Hypothalamus (tissue), 51 donors: Measurements from ENCODE around the gene NHSL2.

Experiments
- DNase-seq, 51 donors: peaks; one replicate each; lab custom pipeline; 2025; lab: John Stamatoyannopoulos, UW

Gene NHSL2

GRCh38 chrX:72125331-72126047 lies 214.8 kb downstream of the NHSL2 start:
- no peak for DNase-seq

- no peak for DNase-seq
These were observed 215.4 kb downstream of the NHSL2 start for GRCh38 chrX:72126048-72126415.

GRCh38 chrX:72126539-72127140 lies 216.0 kb downstream of the NHSL2 start:
- peak; percentile 1 to 82 (median 57) for DNase-seq

GRCh38 chrX:72127332-72127731 lies 216.7 kb downstream of the NHSL2 start:
- no peak for DNase-seq

DNA sequence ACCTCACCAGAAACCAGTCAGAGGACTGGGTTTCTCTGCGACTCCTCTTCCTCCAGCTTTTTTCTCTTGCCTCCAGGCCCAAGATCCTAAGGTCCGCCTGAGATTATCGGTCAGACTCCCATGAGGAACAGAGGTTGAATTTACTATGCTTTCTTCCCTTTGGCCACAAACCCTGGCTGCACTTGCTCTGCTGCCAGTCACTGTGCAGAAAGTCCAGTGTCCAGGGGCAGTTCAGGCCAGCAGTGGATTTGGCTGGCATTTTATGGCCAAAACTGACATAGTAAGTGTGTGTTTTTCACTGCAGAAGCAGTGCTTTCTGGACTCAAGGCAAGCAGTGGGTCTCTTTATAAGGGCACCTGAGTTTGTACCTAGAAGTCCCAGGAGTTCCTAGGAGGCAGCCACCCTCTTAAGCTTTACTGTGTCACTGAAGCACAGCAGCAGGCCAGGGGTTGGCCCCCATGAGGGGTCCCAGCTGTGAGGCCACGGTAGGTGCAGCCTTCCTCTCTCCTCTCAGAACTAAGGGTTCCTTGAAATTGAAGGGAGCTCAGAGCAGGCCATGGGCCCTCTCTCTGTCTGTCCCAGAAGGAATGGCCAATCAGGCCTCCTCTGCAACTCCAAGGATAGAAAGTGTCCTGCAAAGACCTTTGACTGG lies 217.7 kb downstream of the NHSL2 start:
- DNase-seq = no peak

DNA sequence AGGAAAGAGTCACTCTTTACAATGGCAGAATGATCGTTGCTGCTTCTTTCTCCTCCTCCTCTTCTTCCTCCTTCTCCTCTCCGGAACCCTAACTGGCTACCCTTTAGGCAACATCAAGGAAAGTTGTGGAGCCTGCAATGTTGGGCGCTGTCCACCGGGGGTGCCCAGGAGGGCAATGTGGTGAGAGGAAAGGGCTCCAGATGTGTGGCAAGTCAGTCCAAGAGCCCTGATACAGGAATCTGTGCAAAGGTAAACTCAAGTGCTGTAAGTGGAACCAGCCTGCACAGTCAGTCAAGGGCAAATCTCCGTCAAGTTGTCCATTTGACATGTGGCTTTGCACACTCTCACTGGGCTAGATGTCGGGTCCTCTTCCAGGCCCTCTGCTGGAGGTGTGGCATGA lies 218.2 kb downstream of the NHSL2 start:
- DNase-seq = no peak

GRCh38 chrX:72129661-72130060 lies 219.0 kb downstream of the NHSL2 start:
- DNase-seq = no peak

GRCh38 chrX:72130156-72130761 lies 219.6 kb downstream of the NHSL2 start:
- DNase-seq = no peak

- DNase-seq = peak in 2 of 51 donors; percentile 5 to 6
These were observed 220.2 kb downstream of the NHSL2 start for GRCh38 chrX:72130762-72131250.

DNA sequence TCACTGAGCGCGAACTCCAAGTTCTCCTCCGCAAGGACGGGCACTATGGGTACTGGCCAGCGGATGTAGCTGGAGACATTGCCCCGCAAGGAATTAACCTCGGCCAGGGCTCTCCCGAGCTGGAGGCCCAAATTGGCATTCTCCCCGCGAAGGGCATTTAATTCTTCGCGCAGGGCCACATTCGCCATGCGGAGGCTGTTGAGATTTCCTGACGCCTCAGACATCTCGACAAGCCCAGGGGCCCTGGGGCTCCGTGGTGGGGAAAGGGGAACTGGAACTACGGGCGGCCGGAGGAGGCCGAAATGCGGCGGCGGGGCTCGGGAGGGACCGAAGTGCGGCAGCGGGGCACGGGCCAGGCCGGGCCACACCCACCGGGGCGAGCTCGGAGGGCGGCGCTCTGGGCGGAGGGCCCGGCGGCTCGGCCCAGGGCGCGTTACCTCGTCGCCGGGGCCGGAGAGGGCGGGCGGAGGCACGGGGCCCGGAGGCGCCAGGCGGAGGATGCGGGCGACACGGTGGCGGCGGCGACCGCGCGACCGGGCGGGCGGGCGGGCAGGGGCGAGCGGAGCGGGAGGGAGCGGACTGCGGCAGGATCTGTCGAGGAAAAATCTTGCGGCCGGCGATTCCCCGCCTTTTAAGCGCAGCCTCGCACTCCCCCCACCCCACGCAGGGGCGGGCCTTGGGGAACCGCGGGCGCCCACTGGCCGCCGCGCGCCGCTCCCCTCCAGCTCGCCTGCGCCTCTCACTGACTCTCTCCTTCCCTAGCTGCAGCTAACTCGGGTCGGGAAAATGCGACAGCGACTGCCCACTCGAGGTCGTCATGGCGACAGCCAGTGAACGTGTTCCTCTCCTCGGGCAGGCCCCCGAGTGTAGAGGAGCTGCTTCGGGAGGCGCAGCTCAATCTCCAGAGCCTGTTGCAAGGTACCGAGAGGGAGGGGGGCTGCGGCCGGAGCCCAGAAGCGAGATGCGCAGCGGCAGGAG lies 221.0 kb downstream of the NHSL2 start, which contains the start of gene RTL5:
RTL5 (minus strand) TSS at position 599 of the 978 bp plus-strand sequence.
- DNase-seq = peak; percentile 1 to 86 (median 70)

GRCh38 chrX:72132456-72132855 lies 221.8 kb downstream of the NHSL2 start:
- DNase-seq = no peak

GRCh38 chrX:72133851-72134546 lies 223.4 kb downstream of the NHSL2 start:
- DNase-seq = no peak

GRCh38 chrX:72137846-72138495 lies 227.3 kb downstream of the NHSL2 start:
- DNase-seq = no peak

DNA sequence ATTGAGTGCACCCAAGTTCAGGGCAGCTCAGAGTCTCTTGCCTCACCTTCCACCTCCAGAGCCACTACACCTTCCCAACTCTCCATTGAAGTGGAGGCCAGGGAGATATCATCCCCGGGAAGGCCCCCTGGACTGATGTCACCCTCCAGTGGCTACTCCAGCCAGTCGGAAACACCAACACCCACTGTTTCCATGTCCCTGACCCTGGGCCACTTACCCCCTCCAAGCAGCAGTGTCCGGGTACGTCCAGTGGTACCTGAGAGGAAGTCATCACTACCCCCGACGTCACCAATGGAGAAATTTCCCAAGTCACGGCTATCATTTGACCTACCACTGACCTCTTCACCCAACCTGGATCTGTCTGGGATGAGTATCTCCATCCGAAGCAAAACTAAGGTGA lies 228.9 kb downstream of the NHSL2 start:
- no peak for DNase-seq

DNA sequence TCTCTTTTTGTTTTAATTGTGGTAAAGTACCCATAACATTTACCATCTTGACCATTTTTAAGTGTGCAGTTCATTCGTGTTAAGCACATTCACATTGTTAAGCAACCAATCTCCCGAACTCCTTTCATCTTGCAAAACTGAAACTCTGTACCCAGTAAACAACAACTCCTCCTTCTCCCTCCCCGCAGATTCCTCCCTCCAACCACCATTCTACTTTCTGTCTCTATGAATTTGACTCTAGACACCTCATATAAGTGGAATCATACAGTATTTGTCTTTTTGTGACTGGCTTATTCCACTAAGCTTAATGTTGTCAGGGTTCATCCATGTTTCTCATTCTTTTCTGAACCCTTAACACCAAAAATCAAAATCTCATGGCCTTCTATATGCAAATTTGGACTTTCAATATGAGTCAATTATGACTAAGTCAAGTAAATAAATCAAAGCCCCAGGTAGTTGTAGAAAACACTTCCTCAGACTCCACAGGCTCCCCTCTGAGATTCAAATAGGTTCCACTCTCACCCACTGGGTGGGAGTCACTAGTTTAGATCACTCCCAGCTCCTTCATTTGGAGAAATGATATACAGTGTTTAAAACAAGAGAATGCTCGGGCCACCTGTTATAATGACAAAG lies 230.8 kb downstream of the NHSL2 start:
- DNase-seq = no peak

DNA sequence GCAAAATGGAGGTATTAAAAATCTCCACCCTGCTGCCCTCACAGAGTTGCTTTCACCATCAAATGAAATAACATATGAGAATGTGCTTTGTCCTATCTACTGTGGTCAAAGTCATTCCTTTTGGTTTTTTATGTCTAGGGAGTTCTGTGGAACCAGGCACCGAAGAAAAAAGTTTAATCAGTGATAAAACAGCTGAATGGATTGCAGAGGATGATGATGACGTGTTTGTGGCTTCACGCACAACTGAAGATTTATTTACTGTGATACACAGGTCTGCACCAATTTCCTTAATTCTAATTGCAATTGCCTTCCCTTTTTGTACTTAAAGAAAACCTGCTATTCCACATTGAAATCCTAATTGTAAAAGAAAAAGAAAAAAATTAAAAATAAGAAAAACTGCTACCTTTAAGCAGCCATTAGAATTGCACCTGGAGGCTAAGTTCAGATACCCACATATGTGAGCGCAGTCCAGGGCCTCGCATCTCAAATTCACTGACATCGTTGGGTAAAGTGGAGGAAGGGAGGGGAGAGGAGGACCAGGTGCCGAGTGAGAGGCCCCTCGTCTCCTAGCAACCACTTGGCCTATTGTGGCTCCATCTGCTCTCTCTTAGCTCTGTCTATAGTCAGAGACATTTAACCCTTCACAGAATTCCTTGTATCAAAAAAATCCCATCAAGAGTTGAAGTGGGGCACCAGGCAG lies 231.6 kb downstream of the NHSL2 start:
- DNase-seq = peak in 11 of 51 donors; percentile 1 to 34 (median 3)

DNA sequence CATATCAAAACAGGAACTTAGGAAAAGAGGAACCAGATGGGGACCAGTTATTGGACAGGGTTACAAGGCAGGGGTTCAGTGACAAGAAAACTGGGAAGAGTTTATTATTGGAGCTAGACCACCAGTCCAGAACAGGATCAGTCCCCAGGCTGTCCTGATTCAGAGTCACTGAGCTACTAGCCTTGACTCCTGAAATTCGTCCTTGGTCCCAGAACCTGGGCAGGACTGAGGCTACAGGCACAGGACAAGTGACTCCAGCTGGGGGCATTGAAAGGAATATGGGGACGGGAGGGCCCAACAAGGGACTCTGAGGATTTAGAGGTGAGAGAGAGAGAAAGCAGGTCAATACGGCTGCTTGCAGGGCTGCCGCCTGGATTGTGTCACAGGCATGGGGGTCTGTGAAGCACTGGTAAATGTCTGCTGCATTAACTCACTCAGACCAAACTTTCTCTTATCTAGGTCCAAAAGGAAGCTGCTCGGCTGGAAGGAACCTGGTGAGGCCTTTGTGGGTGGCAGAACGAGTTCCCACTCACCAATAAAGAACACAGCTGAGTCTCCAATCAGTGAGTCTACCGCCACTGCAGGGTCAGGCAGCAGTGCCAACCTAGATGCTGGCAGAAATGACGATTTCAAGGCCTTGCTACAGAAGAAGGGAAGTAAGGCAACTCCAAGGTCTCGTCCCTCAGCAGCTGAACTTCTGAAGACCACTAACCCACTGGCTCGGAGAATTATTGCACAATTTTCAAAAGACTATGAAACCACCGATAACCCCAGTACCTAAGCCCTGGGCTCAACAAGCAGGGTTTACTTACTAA lies 232.4 kb downstream of the NHSL2 start:
- no peak for DNase-seq
